SK-N-SH treated with all-trans-retinoic acid at 6 μM for 48 hours (cell line): ENCODE data around the gene MIOS.

Experiments used
- ATAC-seq: fragments of 200-7000 bp; cut with Tn5 transposase; 3 replicates; pipeline ENCODE4 v1.9.1; 2020; ENCODE audit warnings: mild to moderate bottlenecking, moderate library complexity
- ARNTL ChIP-seq: fragments of 450-650 bp; formaldehyde crosslinking; IDR thresholded peaks from 2 replicates; pipeline ENCODE4 v1.5.0; 2020; ENCODE audit warnings: low read depth, mild to moderate bottlenecking, moderate library complexity, borderline replicate concordance
- BACH2 ChIP-seq: fragments of 250-450 bp; sonication (Bioruptor Pico); IDR thresholded peaks from 2 replicates; pipeline ENCODE4 v1.9.0; 2021; ENCODE audit warnings: mild to moderate bottlenecking, borderline replicate concordance
- CREB5 ChIP-seq: fragments of 250-450 bp; sonication (Bioruptor Pico); IDR thresholded peaks from 2 replicates; pipeline ENCODE4 v1.5.1; 2020; ENCODE audit warnings: low read depth, mild to moderate bottlenecking, moderate library complexity
- CSDC2 ChIP-seq: fragments of 250-450 bp; sonication (Bioruptor Pico); IDR thresholded peaks from 2 replicates; pipeline ENCODE4 v1.5.0; 2020; ENCODE audit warnings: mild to moderate bottlenecking, moderate library complexity
- ESRRG ChIP-seq: fragments of 250-450 bp; sonication (Bioruptor Pico); IDR thresholded peaks from 2 replicates; pipeline ENCODE4 v1.6.1; 2021; ENCODE audit warnings: mild to moderate bottlenecking
- GLIS3 ChIP-seq: fragments of 250-450 bp; sonication (Bioruptor Pico); IDR thresholded peaks from 2 replicates; pipeline ENCODE4 v1.5.0; 2020; ENCODE audit warnings: mild to moderate bottlenecking, moderate library complexity
- ISL1 ChIP-seq: fragments of 250-450 bp; sonication (Bioruptor Pico); IDR thresholded peaks from 2 replicates; pipeline ENCODE4 v2.1.2; 2022; ENCODE audit warnings: mild to moderate bottlenecking, moderate library complexity
- OSR1 ChIP-seq: fragments of 250-450 bp; sonication (Bioruptor Pico); IDR thresholded peaks from 2 replicates; pipeline ENCODE4 v1.8.0; 2022; ENCODE audit warnings: moderate library complexity, mild to moderate bottlenecking, inconsistent platforms
- POU6F1 ChIP-seq: fragments of 250-450 bp; sonication (Bioruptor Pico); IDR thresholded peaks from 2 replicates; pipeline ENCODE4 v1.8.0; 2021; ENCODE audit warnings: low read depth, mild to moderate bottlenecking, moderate library complexity, borderline replicate concordance
- PPARA ChIP-seq: fragments of 250-450 bp; sonication (Bioruptor Pico); IDR thresholded peaks from 2 replicates; pipeline ENCODE4 v1.5.0; 2020; ENCODE audit warnings: mild to moderate bottlenecking, borderline replicate concordance
- RARB ChIP-seq: fragments of 250-450 bp; sonication (Bioruptor Pico); IDR thresholded peaks from 2 replicates; pipeline ENCODE4 v1.8.0; 2021; ENCODE audit warnings: mild to moderate bottlenecking, moderate library complexity
- SNAI2 ChIP-seq: fragments of 250-450 bp; sonication (Bioruptor Pico); IDR thresholded peaks from 2 replicates; pipeline ENCODE4 v1.5.0; 2020; ENCODE audit warnings: mild to moderate bottlenecking, moderate library complexity
- TCF4 ChIP-seq: fragments of 250-450 bp; sonication (Bioruptor Pico); IDR thresholded peaks from 2 replicates; pipeline ENCODE4 v1.8.0; 2021; ENCODE audit warnings: mild to moderate bottlenecking, moderate library complexity, borderline replicate concordance
- TOX ChIP-seq: fragments of 250-450 bp; sonication (Bioruptor Pico); IDR thresholded peaks from 2 replicates; pipeline ENCODE4 v1.8.0; 2021; ENCODE audit warnings: mild to moderate bottlenecking, moderate library complexity, borderline replicate concordance
- TSHZ2 ChIP-seq: fragments of 250-450 bp; sonication (Bioruptor Pico); IDR thresholded peaks from 2 replicates; pipeline ENCODE4 v1.5.0; 2020; ENCODE audit warnings: mild to moderate bottlenecking, moderate library complexity
- ZC3H10 ChIP-seq: fragments of 250-450 bp; sonication (Bioruptor Pico); IDR thresholded peaks from 2 replicates; pipeline ENCODE4 v1.5.1; 2021; ENCODE audit warnings: mild to moderate bottlenecking, moderate library complexity
- ZFP30 ChIP-seq: fragments of 450-650 bp; formaldehyde crosslinking; IDR thresholded peaks from 2 replicates; pipeline ENCODE4 v1.5.0; 2022; ENCODE audit warnings: mild to moderate bottlenecking, moderate library complexity
- ZNF565 ChIP-seq: fragments of 450-650 bp; formaldehyde crosslinking; conservative IDR thresholded peaks from 2 replicates; pipeline ENCODE4 v1.5.0; 2020; ENCODE audit warnings: low read depth, mild to moderate bottlenecking, moderate library complexity
- ZNF70 ChIP-seq: fragments of 450-650 bp; formaldehyde crosslinking; IDR thresholded peaks from 2 replicates; pipeline ENCODE4 v1.5.0; 2020; ENCODE audit warnings: mild to moderate bottlenecking, moderate library complexity
- ZNF8 ChIP-seq: fragments of 450-650 bp; formaldehyde crosslinking; IDR thresholded peaks from 2 replicates; pipeline ENCODE4 v1.5.0; 2020; ENCODE audit warnings: mild to moderate bottlenecking, moderate library complexity
- TF ChIP-seq, protein P1 (sequence below): fragments of 250-450 bp; sonication (Bioruptor Pico); IDR thresholded peaks from 2 replicates; pipeline ENCODE4 v1.5.1; 2021; ENCODE audit warnings: mild to moderate bottlenecking, moderate library complexity
- TF ChIP-seq, protein P2 (sequence below): fragments of 250-450 bp; sonication (Bioruptor Pico); IDR thresholded peaks from 2 replicates; pipeline ENCODE4 v1.8.0; 2020; ENCODE audit warnings: mild to moderate bottlenecking, moderate library complexity, borderline replicate concordance

MIOS gene

GRCh38 chr7:7539711-7540110 is 27.0 kb upstream of the MIOS start:
- no peak for ATAC-seq
- TF ChIP-seq POU6F1 (no peak), CREB5 (CRISPR knock-in tag) (no peak), ISL1 (CRISPR knock-in tag) (no peak), PPARA (CRISPR knock-in tag) (no peak), ZFP30 (CRISPR knock-in tag) (no peak), GLIS3 (CRISPR knock-in tag) (no peak), BACH2 (CRISPR knock-in tag) (no peak), SNAI2 (CRISPR knock-in tag) (no peak), ZNF565 (CRISPR knock-in tag) (no peak), RARB (CRISPR knock-in tag) (no peak), ZC3H10 (no peak), ARNTL (CRISPR knock-in tag) (no peak), ZNF70 (CRISPR knock-in tag) (no peak), ZNF8 (no peak)
- TF ChIP-seq, protein P1, sequence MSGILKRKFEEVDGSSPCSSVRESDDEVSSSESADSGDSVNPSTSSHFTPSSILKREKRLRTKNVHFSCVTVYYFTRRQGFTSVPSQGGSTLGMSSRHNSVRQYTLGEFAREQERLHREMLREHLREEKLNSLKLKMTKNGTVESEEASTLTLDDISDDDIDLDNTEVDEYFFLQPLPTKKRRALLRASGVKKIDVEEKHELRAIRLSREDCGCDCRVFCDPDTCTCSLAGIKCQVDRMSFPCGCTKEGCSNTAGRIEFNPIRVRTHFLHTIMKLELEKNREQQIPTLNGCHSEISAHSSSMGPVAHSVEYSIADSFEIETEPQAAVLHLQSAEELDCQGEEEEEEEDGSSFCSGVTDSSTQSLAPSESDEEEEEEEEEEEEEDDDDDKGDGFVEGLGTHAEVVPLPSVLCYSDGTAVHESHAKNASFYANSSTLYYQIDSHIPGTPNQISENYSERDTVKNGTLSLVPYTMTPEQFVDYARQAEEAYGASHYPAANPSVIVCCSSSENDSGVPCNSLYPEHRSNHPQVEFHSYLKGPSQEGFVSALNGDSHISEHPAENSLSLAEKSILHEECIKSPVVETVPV (CRISPR knock-in tag), result no peak
- TF ChIP-seq, protein P2, sequence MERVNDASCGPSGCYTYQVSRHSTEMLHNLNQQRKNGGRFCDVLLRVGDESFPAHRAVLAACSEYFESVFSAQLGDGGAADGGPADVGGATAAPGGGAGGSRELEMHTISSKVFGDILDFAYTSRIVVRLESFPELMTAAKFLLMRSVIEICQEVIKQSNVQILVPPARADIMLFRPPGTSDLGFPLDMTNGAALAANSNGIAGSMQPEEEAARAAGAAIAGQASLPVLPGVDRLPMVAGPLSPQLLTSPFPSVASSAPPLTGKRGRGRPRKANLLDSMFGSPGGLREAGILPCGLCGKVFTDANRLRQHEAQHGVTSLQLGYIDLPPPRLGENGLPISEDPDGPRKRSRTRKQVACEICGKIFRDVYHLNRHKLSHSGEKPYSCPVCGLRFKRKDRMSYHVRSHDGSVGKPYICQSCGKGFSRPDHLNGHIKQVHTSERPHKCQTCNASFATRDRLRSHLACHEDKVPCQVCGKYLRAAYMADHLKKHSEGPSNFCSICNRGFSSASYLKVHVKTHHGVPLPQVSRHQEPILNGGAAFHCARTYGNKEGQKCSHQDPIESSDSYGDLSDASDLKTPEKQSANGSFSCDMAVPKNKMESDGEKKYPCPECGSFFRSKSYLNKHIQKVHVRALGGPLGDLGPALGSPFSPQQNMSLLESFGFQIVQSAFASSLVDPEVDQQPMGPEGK, result no peak

GRCh38 chr7:7542251-7542835 is 24.3 kb upstream of the MIOS start:
- TF ChIP-seq CREB5 (CRISPR knock-in tag), result no peak
- no peak for TF ChIP-seq BACH2 (CRISPR knock-in tag)
- no peak for TF ChIP-seq ZNF70 (CRISPR knock-in tag)
- no peak for TF ChIP-seq CSDC2 (CRISPR knock-in tag)
- no peak for TF ChIP-seq ZNF565 (CRISPR knock-in tag)
- no peak for TF ChIP-seq TCF4 (CRISPR knock-in tag)
- no peak for TF ChIP-seq ZC3H10
- TF ChIP-seq GLIS3 (CRISPR knock-in tag), result no peak
- TF ChIP-seq TOX (CRISPR knock-in tag), result no peak
- no peak for TF ChIP-seq ARNTL (CRISPR knock-in tag)
- TF ChIP-seq SNAI2 (CRISPR knock-in tag), result no peak
- no peak for ATAC-seq

DNA sequence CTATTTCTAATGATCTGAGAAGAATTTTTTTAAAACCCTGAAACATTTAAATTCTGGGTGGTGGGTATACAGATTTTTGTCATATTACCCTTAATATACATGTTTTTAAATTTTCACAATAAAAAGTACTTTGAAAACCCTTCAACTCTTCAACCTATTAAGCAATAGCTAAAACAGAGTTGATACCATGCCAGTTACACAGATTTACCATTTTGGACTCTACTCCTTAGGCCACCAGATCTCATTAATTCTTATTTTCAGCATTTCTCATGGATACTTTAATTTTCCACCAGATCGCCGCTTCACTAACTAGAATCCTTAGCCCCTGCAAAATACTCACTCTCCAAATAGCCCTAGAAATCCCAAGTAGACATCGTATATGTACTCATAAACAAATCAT is 18.3 kb upstream of the MIOS start:
- no peak for ATAC-seq
- TF ChIP-seq TSHZ2 (CRISPR knock-in tag) (no peak), RARB (CRISPR knock-in tag) (no peak), TCF4 (CRISPR knock-in tag) (no peak), ESRRG (CRISPR knock-in tag) (no peak), ZNF565 (CRISPR knock-in tag) (no peak), OSR1 (CRISPR knock-in tag) (no peak), POU6F1 (no peak)
- TF ChIP-seq, protein P2, result no peak
